ENCODE results near the gene CFAP161. TPM values are rescaled to one million over a fixed set of nuclear protein-coding genes. Genes with fewer than 3 reads are reported as not detected.

The CFAP161 gene
- polyA plus RNA-seq, 2 donors, result 0.02 to 0.18 TPM

DNA sequence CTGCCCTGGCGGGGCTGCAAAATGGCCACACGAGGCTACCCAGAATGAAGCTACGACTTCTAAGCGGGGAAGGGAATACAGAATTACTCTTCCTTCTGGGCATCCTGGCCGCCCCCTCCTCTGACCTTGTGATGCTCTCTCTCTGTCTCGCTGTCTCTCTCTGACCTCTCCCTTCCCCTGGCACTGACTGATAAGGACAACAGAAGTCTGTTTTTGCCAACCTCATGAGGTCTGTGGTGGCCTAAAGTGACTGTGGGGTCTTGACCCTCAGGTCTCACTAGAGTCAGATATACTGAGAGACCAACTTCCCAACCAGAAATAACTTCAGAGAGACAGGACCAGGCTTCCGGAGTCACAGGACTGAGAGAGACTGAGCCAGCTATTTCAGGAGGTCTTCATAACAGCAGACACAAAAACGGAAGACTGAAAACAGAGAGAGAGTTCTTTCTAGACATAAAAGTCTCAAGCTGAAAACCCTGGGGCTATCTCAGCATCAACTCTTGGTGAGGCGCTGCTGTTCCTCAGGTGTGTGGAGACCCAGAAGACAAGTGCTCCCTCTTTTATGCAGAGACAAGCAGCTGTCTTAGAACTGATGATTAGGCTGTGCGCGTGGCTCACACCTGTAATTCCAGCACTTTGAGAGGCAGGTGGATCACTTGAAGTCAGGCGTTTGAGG lies 38.2 kb upstream of the CFAP161 start:
- no peaks in the 10 kb centered on the region for H3K36me3 ChIP-seq (ENCODE audit: control insufficient read depth in 2 of 2, insufficient read depth in 2 of 2, low read length in 1 of 2)
- no peaks in the 10 kb centered on the region for H3K4me1 ChIP-seq (ENCODE audit: control insufficient read depth in 2 of 2, insufficient read depth in 2 of 2, low read length in 1 of 2)
- no peaks in the 10 kb centered on the region for H3K9me3 ChIP-seq (ENCODE audit: control insufficient read depth in 2 of 2, insufficient read depth in 1 of 2, low read depth in 1 of 2, low read length in 1 of 2)
- H3K4me3 ChIP-seq (ENCODE audit: low read depth in 1 of 2, low read length in 2 of 2), result no peak overlapping the region
- no peak overlapping the region for H3K27ac ChIP-seq (ENCODE audit: low read depth in 2 of 2, low read length in 1 of 2)
- no peaks in the 10 kb centered on the region for H3K27me3 ChIP-seq (ENCODE audit: control insufficient read depth in 1 of 2, insufficient read depth in 2 of 2, low read length in 2 of 2)
- WGBS, 2 donors, result 81 to 84% methylated on average over 12 of the region's 12 CpGs

GRCh38 chr15:81096398-81096797 lies 37.7 kb upstream of the CFAP161 start:
- Histone ChIP-seq H3K36me3 (ENCODE audit: control insufficient read depth in 2 of 2, insufficient read depth in 2 of 2, low read length in 1 of 2) (no peaks in the 10 kb centered on the region), H3K4me3 (ENCODE audit: low read depth in 1 of 2, low read length in 2 of 2) (no peak overlapping the region), H3K9me3 (ENCODE audit: control insufficient read depth in 2 of 2, insufficient read depth in 1 of 2, low read depth in 1 of 2, low read length in 1 of 2) (no peaks in the 10 kb centered on the region), H3K4me1 (ENCODE audit: control insufficient read depth in 2 of 2, insufficient read depth in 2 of 2, low read length in 1 of 2) (no peaks in the 10 kb centered on the region), H3K27ac (ENCODE audit: low read depth in 2 of 2, low read length in 1 of 2) (no peak overlapping the region), H3K27me3 (ENCODE audit: control insufficient read depth in 1 of 2, insufficient read depth in 2 of 2, low read length in 2 of 2) (no peaks in the 10 kb centered on the region)
- WGBS, 2 donors, result 82% methylated on average over 6 of the region's 6 CpGs

DNA sequence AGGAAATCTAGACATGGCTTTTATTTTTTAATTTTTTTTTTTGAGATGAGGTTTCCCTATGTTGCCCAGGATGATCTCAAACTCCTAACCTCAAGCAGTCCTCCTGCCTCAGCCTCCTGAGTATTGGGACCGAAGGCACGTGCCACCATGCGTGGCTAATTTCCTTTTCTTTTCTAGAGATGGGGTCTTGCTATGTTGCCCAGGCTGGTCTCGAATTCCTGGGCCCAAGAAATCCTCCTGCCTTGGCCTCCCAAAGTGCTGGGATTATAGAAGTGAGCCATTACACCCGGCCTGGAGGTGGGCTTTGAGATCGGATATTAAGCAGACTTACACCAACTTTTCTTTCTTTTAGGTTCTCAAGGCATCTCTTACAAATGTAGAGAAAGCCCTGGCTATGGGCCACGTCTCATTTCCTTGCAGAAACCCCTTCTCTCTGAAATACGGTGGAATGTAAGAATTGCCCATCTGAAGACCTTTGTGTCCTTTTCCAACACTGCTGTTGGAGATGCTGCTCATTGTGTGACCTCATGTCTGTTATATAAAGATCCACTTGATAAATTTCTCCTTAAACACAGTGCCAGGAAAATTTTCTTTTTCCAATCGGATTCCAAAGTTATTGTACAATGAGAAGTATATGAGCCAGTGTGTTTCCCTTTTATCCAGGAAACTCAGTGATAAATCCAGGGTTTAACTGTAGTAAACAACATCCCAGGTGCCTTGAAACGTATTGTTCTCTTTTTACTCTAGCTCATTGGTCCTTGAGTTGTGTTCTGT lies 36.8 kb upstream of the CFAP161 start:
- no peaks in the 10 kb centered on the region for H3K9me3 ChIP-seq (ENCODE audit: control insufficient read depth in 2 of 2, insufficient read depth in 1 of 2, low read depth in 1 of 2, low read length in 1 of 2)
- H3K36me3 ChIP-seq (ENCODE audit: control insufficient read depth in 2 of 2, insufficient read depth in 2 of 2, low read length in 1 of 2), result no peaks in the 10 kb centered on the region
- H3K27ac ChIP-seq (ENCODE audit: low read depth in 2 of 2, low read length in 1 of 2), result no peak overlapping the region
- H3K27me3 ChIP-seq (ENCODE audit: control insufficient read depth in 1 of 2, insufficient read depth in 2 of 2, low read length in 2 of 2), result no peaks in the 10 kb centered on the region
- H3K4me3 ChIP-seq (ENCODE audit: low read depth in 1 of 2, low read length in 2 of 2), result no peak overlapping the region
- WGBS, 2 donors, result 76 to 81% methylated on average over 10 of the region's 10 CpGs
- H3K4me1 ChIP-seq (ENCODE audit: control insufficient read depth in 2 of 2, insufficient read depth in 2 of 2, low read length in 1 of 2), result no peaks in the 10 kb centered on the region

DNA sequence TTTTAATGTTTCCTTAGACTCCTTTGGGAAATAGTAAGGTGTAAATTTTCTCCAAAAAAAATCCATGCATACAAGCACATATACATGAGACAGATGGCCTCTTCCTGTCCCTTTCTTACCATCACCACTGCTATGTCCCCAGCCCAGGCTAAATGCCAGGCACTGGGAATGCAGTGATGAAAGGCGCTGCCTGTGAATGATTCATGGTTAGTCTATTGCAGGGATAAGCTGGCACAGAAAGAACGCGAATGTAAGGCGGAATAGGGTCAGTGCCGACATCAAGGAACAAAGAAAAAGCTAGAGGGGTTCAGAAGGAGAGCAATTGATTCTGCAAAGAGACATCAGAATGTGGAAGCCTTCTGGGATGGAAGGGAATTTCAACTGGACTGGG lies 36.2 kb upstream of the CFAP161 start:
- no peaks in the 10 kb centered on the region for H3K36me3 ChIP-seq (ENCODE audit: control insufficient read depth in 2 of 2, insufficient read depth in 2 of 2, low read length in 1 of 2)
- WGBS, 2 donors, result 56 to 59% methylated on average over 5 of the region's 5 CpGs
- H3K9me3 ChIP-seq (ENCODE audit: control insufficient read depth in 2 of 2, insufficient read depth in 1 of 2, low read depth in 1 of 2, low read length in 1 of 2), result no peaks in the 10 kb centered on the region
- no peaks in the 10 kb centered on the region for H3K4me1 ChIP-seq (ENCODE audit: control insufficient read depth in 2 of 2, insufficient read depth in 2 of 2, low read length in 1 of 2)
- no peak overlapping the region for H3K27ac ChIP-seq (ENCODE audit: low read depth in 2 of 2, low read length in 1 of 2)
- H3K27me3 ChIP-seq (ENCODE audit: control insufficient read depth in 1 of 2, insufficient read depth in 2 of 2, low read length in 2 of 2), result no peaks in the 10 kb centered on the region
- no peak overlapping the region for H3K4me3 ChIP-seq (ENCODE audit: low read depth in 1 of 2, low read length in 2 of 2)

GRCh38 chr15:81098349-81098748 lies 35.7 kb upstream of the CFAP161 start:
- Histone ChIP-seq H3K4me1 (ENCODE audit: control insufficient read depth in 2 of 2, insufficient read depth in 2 of 2, low read length in 1 of 2) (no peaks in the 10 kb centered on the region), H3K27ac (ENCODE audit: low read depth in 2 of 2, low read length in 1 of 2) (no peak overlapping the region), H3K9me3 (ENCODE audit: control insufficient read depth in 2 of 2, insufficient read depth in 1 of 2, low read depth in 1 of 2, low read length in 1 of 2) (no peaks in the 10 kb centered on the region), H3K36me3 (ENCODE audit: control insufficient read depth in 2 of 2, insufficient read depth in 2 of 2, low read length in 1 of 2) (no peaks in the 10 kb centered on the region), H3K4me3 (ENCODE audit: low read depth in 1 of 2, low read length in 2 of 2) (no peak overlapping the region), H3K27me3 (ENCODE audit: control insufficient read depth in 1 of 2, insufficient read depth in 2 of 2, low read length in 2 of 2) (no peaks in the 10 kb centered on the region)
- WGBS, 2 donors, result 65 to 69% methylated on average over 4 of the region's 4 CpGs

DNA sequence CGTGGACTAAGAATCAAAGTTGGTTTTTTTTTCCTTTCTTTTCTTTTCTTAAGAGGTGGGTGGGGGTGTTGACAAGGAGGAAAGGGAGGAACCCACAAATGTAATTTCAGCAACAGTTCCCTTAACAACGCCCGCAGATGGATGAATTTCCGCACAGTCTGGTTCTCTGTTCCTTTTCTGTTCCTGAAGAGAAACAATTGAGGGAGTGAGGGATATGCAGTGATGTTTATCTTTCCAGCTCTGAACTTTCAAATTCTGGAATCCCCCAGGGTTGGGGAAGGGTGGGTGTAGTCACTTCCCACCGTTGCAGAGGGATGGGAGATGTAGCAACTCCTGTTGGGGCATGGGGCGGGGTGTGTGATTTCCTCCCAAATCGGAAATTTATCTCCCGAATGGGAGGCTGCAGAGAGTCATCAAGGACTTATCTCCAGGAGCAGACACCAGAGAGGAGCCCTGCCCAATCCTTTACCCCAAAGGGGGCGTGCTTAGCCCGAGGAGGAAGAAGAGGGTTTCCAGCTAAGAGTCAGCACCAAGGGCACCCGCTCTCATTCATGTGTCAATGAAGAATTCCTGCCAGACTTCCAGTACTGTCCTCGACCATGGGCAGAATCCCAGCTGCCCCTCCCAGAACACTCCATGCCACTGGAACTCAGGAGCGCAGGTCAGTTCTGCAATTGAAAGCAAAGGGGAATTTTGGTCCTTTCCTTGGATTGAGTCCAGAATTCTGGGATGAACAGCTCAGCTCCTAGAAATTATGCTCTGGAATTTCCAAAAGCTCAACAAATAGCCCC lies 35.0 kb upstream of the CFAP161 start:
- H3K27me3 ChIP-seq (ENCODE audit: control insufficient read depth in 1 of 2, insufficient read depth in 2 of 2, low read length in 2 of 2), result no peaks in the 10 kb centered on the region
- H3K27ac ChIP-seq (ENCODE audit: low read depth in 2 of 2, low read length in 1 of 2), result no peak overlapping the region
- H3K36me3 ChIP-seq (ENCODE audit: control insufficient read depth in 2 of 2, insufficient read depth in 2 of 2, low read length in 1 of 2), result no peaks in the 10 kb centered on the region
- no peaks in the 10 kb centered on the region for H3K4me1 ChIP-seq (ENCODE audit: control insufficient read depth in 2 of 2, insufficient read depth in 2 of 2, low read length in 1 of 2)
- no peak overlapping the region for H3K4me3 ChIP-seq (ENCODE audit: low read depth in 1 of 2, low read length in 2 of 2)
- WGBS, 2 donors, result 41 to 45% methylated on average over 13 of the region's 13 CpGs
- H3K9me3 ChIP-seq (ENCODE audit: control insufficient read depth in 2 of 2, insufficient read depth in 1 of 2, low read depth in 1 of 2, low read length in 1 of 2), result no peaks in the 10 kb centered on the region

DNA sequence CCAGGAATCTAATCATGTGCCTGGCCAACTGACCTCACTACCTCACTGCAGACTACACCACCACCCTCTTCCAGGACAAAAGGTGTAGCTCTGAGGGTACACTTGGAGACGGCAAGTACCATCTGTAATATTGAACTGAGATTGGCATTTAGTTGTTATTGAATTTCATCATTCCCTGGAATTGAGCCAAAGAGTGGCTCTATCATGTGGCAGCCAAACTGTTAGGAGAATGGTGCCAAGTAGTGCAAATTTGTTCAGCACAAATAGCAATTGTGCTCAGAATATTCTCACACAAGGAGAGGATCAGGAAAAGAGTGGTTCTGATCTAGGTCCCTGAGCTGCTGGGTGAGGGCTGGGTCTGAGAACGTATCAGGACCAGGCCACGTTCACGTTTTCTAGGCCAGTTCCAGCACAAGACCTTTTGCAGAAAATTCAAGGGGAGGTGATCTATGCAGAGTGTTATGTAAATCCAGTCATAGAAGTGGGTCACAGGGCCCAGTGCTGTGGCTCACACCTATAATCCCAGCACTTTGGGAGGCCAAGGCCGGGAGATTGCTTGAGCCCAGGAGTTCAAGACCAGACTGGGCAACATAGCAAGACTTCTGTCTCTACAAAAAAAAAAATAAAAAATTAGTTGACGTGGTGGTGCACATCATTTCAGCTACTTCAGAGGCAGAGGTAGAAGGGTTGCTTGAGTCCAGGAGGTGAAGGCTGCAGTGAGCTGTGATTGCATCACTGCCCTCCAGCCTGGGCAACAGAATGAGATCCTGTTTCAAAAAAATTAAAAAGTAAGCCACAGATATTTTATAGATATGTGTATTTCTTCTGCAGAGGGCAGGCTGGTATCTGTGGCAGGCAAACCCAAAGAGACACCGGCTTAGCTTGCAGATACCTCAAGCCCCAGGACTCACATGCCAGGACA lies 31.9 kb upstream of the CFAP161 start:
- no peaks in the 10 kb centered on the region for H3K9me3 ChIP-seq (ENCODE audit: control insufficient read depth in 2 of 2, insufficient read depth in 1 of 2, low read depth in 1 of 2, low read length in 1 of 2)
- WGBS, 2 donors, result 72 to 81% methylated on average over 7 of the region's 7 CpGs
- H3K27me3 ChIP-seq (ENCODE audit: control insufficient read depth in 1 of 2, insufficient read depth in 2 of 2, low read length in 2 of 2), result no peaks in the 10 kb centered on the region
- no peak overlapping the region for H3K27ac ChIP-seq (ENCODE audit: low read depth in 2 of 2, low read length in 1 of 2)
- no peaks in the 10 kb centered on the region for H3K4me1 ChIP-seq (ENCODE audit: control insufficient read depth in 2 of 2, insufficient read depth in 2 of 2, low read length in 1 of 2)
- no peaks in the 10 kb centered on the region for H3K36me3 ChIP-seq (ENCODE audit: control insufficient read depth in 2 of 2, insufficient read depth in 2 of 2, low read length in 1 of 2)
- no peak overlapping the region for H3K4me3 ChIP-seq (ENCODE audit: low read depth in 1 of 2, low read length in 2 of 2)

DNA sequence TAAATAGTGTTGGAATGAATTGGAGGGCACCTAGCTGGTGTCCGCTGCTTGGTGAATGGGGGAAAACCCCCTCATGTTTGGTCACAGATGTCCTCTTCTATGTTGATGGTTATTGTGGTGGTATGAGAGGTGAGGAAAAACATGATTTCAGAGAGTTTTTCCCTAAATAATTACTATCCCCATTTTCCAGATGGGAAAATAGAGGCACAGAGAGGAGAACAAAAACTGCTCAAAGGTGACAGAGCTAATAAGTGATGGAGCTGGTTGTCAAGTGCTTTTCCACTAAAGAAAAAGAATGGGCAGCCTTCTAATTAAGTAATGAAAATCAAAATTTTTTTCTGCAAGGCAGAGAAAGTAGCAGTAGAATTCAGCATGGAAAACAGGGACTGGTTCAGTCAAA lies 30.2 kb upstream of the CFAP161 start:
- no peaks in the 10 kb centered on the region for H3K4me1 ChIP-seq (ENCODE audit: control insufficient read depth in 2 of 2, insufficient read depth in 2 of 2, low read length in 1 of 2)
- H3K27ac ChIP-seq (ENCODE audit: low read depth in 2 of 2, low read length in 1 of 2), result no peak overlapping the region
- no peaks in the 10 kb centered on the region for H3K9me3 ChIP-seq (ENCODE audit: control insufficient read depth in 2 of 2, insufficient read depth in 1 of 2, low read depth in 1 of 2, low read length in 1 of 2)
- no peaks in the 10 kb centered on the region for H3K36me3 ChIP-seq (ENCODE audit: control insufficient read depth in 2 of 2, insufficient read depth in 2 of 2, low read length in 1 of 2)
- 93 to 94% methylated on average over 1 of the region's 1 CpG for WGBS, 2 donors
- H3K27me3 ChIP-seq (ENCODE audit: control insufficient read depth in 1 of 2, insufficient read depth in 2 of 2, low read length in 2 of 2), result no peaks in the 10 kb centered on the region
- H3K4me3 ChIP-seq (ENCODE audit: low read depth in 1 of 2, low read length in 2 of 2), result no peak overlapping the region

GRCh38 chr15:81105545-81105944 lies 28.5 kb upstream of the CFAP161 start:
- 75 to 80% methylated on average over 4 of the region's 4 CpGs for WGBS, 2 donors

More at GRCh38 chr15:81105545-81105944, 28.5 kb upstream of the CFAP161 start:
- H3K27me3 ChIP-seq (ENCODE audit: control insufficient read depth in 1 of 2, insufficient read depth in 2 of 2, low read length in 2 of 2), result no peaks in the 10 kb centered on the region
- H3K4me1 ChIP-seq (ENCODE audit: control insufficient read depth in 2 of 2, insufficient read depth in 2 of 2, low read length in 1 of 2), result no peaks in the 10 kb centered on the region
- H3K9me3 ChIP-seq (ENCODE audit: control insufficient read depth in 2 of 2, insufficient read depth in 1 of 2, low read depth in 1 of 2, low read length in 1 of 2), result no peaks in the 10 kb centered on the region
- no peak overlapping the region for H3K27ac ChIP-seq (ENCODE audit: low read depth in 2 of 2, low read length in 1 of 2)
- no peak overlapping the region for H3K4me3 ChIP-seq (ENCODE audit: low read depth in 1 of 2, low read length in 2 of 2)
- no peaks in the 10 kb centered on the region for H3K36me3 ChIP-seq (ENCODE audit: control insufficient read depth in 2 of 2, insufficient read depth in 2 of 2, low read length in 1 of 2)
